Measurements from ENCODE around the gene FHAD1. TPM values are rescaled to one million over a fixed set of nuclear protein-coding genes. Genes with fewer than 3 reads are reported as not detected.
"Not testable (repeated sequence)": the region's sequence is repeated elsewhere in the genome, so short reads cannot be mapped to it uniquely, and the experiment has no call there.

The FHAD1 gene
- total RNA-seq, 1 experiment from 2014 or later = 1.9 TPM

- no peaks in the 10 kb centered on the region for H3K79me2 ChIP-seq (ENCODE audit: insufficient read depth, low read length)
- H3K18ac ChIP-seq (ENCODE audit: insufficient read length, low read depth, low read length) = no peak overlapping the region
- H3K4ac ChIP-seq (ENCODE audit: low read depth, low read length) = no peak overlapping the region
- H4K8ac ChIP-seq (replicated peaks; ENCODE audit: insufficient read length, low read depth, low read length) = no peak overlapping the region
- H2AK5ac ChIP-seq (ENCODE audit: insufficient read length, low read length) = no peak overlapping the region
- no peak overlapping the region for H3T11ph ChIP-seq (ENCODE audit: low read length)
- H3K14ac ChIP-seq (ENCODE audit: insufficient read depth, low read length) = no peak overlapping the region
- H3K4me2 ChIP-seq (ENCODE audit: insufficient read depth, insufficient read length, low read length) = no peak overlapping the region
- peak overlapping the region in 1 of 2 experiments; percentile 13; a peak in 1 of 5 replicates for H3K4me3 Mint-ChIP-seq
- H3K79me1 ChIP-seq (ENCODE audit: insufficient read depth, low read depth, low read length, poor library complexity, severe bottlenecking) = no peaks in the 10 kb centered on the region
- H4K20me1 ChIP-seq (ENCODE audit: control insufficient read depth, insufficient read depth, insufficient read length) = peaks cover 2% of the 10 kb centered on the region
- H3K27ac ChIP-seq (ENCODE audit: insufficient read length, low read depth, low read length) = no peak overlapping the region
- no peak for TF ChIP-seq CTCF (conservative IDR thresholded peaks at IDR 0.05)
- H4K5ac ChIP-seq (ENCODE audit: insufficient read length, low read depth, low read length) = no peak overlapping the region
- H2BK12ac ChIP-seq (ENCODE audit: insufficient read length, low read depth, low read length) = no peak overlapping the region
- no peak overlapping the region for H2AFZ ChIP-seq (ENCODE audit: low read length)
- H2BK120ac ChIP-seq (ENCODE audit: low read depth, low read length, poor library complexity, severe bottlenecking) = no peak overlapping the region
- H3K9me3 Mint-ChIP-seq = no peaks in the 10 kb centered on the region
- peak overlapping the region in 1 of 3 experiments; percentile 47; a peak in 1 of 7 replicates for H3K27ac Mint-ChIP-seq
- no peak for DNase-seq
- peaks cover 44 to 58% of the 10 kb centered on the region in 2 experiments for H3K4me1 Mint-ChIP-seq
- WGBS (ENCODE audit: extremely low coverage, insufficient read length, low lambda C conversion rate) = no CpG with 5 or more reads among the region's 8 CpGs
- no peak overlapping the region for H4K91ac ChIP-seq (ENCODE audit: insufficient read length, low read depth, low read length)
- H3K36me3 Mint-ChIP-seq (ENCODE audit: insufficient read depth in 1 of 3, low read depth in 3 of 3) = no peaks in the 10 kb centered on the region; a peak in 1 of 7 replicates
- H3K9ac ChIP-seq (ENCODE audit: extremely low read depth, insufficient read length, low read length) = no peak overlapping the region
- no peak overlapping the region for H2BK15ac ChIP-seq (ENCODE audit: low read depth, low read length)
- H3K23me2 ChIP-seq (ENCODE audit: insufficient read length, low read depth, low read length, poor library complexity, severe bottlenecking) = no peaks in the 10 kb centered on the region
- H2BK5ac ChIP-seq (ENCODE audit: insufficient read length, low read length) = no peak overlapping the region
- peaks cover 10% of the 10 kb centered on the region; the same call in 1 of the 2 replicates for H3K27me3 ChIP-seq (ENCODE audit: insufficient read depth, low read length)
- no peak overlapping the region for H2BK20ac ChIP-seq (ENCODE audit: low read depth, low read length, poor library complexity, severe bottlenecking)
- peaks cover 58% of the 10 kb centered on the region for H3K27me3 Mint-ChIP-seq (ENCODE audit: low read depth)
- peaks cover under 1% of the 10 kb centered on the region; the same call in 1 of the 2 replicates for H3K4me1 ChIP-seq (ENCODE audit: insufficient read depth, low read length)
- H3K23ac ChIP-seq (ENCODE audit: insufficient read length, low read depth, low read length) = no peak overlapping the region
- no peaks in the 10 kb centered on the region for H3K9me3 ChIP-seq (ENCODE audit: control insufficient read depth, low read depth, low read length)
- H3K56ac ChIP-seq (ENCODE audit: insufficient read length, low read depth, low read length) = no peak overlapping the region
Measured at GRCh38 chr1:15378729-15379128, 131.7 kb downstream of the FHAD1 start.

GRCh38 chr1:15379151-15379550, 132.1 kb downstream of the FHAD1 start:
- not testable (repeated sequence) for H3K23ac ChIP-seq (ENCODE audit: insufficient read length, low read depth, low read length); DNase-seq; H3K56ac ChIP-seq (ENCODE audit: insufficient read length, low read depth, low read length); H4K8ac ChIP-seq (replicated peaks; ENCODE audit: insufficient read length, low read depth, low read length); H2AFZ ChIP-seq (ENCODE audit: low read length); H3K4me2 ChIP-seq (ENCODE audit: insufficient read depth, insufficient read length, low read length); H2BK120ac ChIP-seq (ENCODE audit: low read depth, low read length, poor library complexity, severe bottlenecking); H2AK5ac ChIP-seq (ENCODE audit: insufficient read length, low read length); H4K20me1 ChIP-seq (ENCODE audit: control insufficient read depth, insufficient read depth, insufficient read length); H3K9me3 Mint-ChIP-seq; H2BK5ac ChIP-seq (ENCODE audit: insufficient read length, low read length); H3K79me1 ChIP-seq (ENCODE audit: insufficient read depth, low read depth, low read length, poor library complexity, severe bottlenecking); H3K9ac ChIP-seq (ENCODE audit: extremely low read depth, insufficient read length, low read length); H3K4me3 Mint-ChIP-seq; H3K4ac ChIP-seq (ENCODE audit: low read depth, low read length); H3K79me2 ChIP-seq (ENCODE audit: insufficient read depth, low read length); H3K4me1 ChIP-seq (ENCODE audit: insufficient read depth, low read length); H2BK15ac ChIP-seq (ENCODE audit: low read depth, low read length); H2BK20ac ChIP-seq (ENCODE audit: low read depth, low read length, poor library complexity, severe bottlenecking); H3K14ac ChIP-seq (ENCODE audit: insufficient read depth, low read length); H3K27ac ChIP-seq (ENCODE audit: insufficient read length, low read depth, low read length); H3K36me3 Mint-ChIP-seq (ENCODE audit: insufficient read depth in 1 of 3, low read depth in 3 of 3); H3K27ac Mint-ChIP-seq; H3K23me2 ChIP-seq (ENCODE audit: insufficient read length, low read depth, low read length, poor library complexity, severe bottlenecking); H3K18ac ChIP-seq (ENCODE audit: insufficient read length, low read depth, low read length); H2BK12ac ChIP-seq (ENCODE audit: insufficient read length, low read depth, low read length); H3T11ph ChIP-seq (ENCODE audit: low read length); H4K91ac ChIP-seq (ENCODE audit: insufficient read length, low read depth, low read length); H4K5ac ChIP-seq (ENCODE audit: insufficient read length, low read depth, low read length); H3K9me3 ChIP-seq (ENCODE audit: control insufficient read depth, low read depth, low read length)
- H3K27me3 ChIP-seq (ENCODE audit: insufficient read depth, low read length) = peaks cover 12% of the 10 kb centered on the region; the same call in 1 of the 2 replicates
- no CpG with 5 or more reads among the region's 9 CpGs for WGBS (ENCODE audit: extremely low coverage, insufficient read length, low lambda C conversion rate)
- peaks cover 62% of the 10 kb centered on the region for H3K27me3 Mint-ChIP-seq (ENCODE audit: low read depth)
- H3K4me1 Mint-ChIP-seq = peaks cover 48 to 62% of the 10 kb centered on the region in 2 experiments
